ENCODE measurements around the gene STC2.

STC2 gene

GRCh38 chr5:173329491-173330337 lies 1.5 kb upstream of the STC2 start:
- DNase-seq (ENCODE audit: low spot score), result peak; percentile 77

- peak; percentile 76 for DNase-seq (ENCODE audit: low spot score)
Measured at GRCh38 chr5:173328844-173329490, 753 bp upstream of the STC2 start.

- peak; percentile 74 for DNase-seq (ENCODE audit: low spot score)
Measured at GRCh38 chr5:173327084-173327947, 898 bp downstream of the STC2 start.

- DNase-seq (ENCODE audit: low spot score), result no peak
Measured at GRCh38 chr5:173326501-173326960, 1.7 kb downstream of the STC2 start.

- DNase-seq (ENCODE audit: low spot score), result no peak
Measured at GRCh38 chr5:173325091-173325698, 3.0 kb downstream of the STC2 start.

GRCh38 chr5:173324115-173325001 lies 3.9 kb downstream of the STC2 start:
- DNase-seq (ENCODE audit: low spot score), result no peak

GRCh38 chr5:173323799-173324114 lies 4.5 kb downstream of the STC2 start:
- DNase-seq (ENCODE audit: low spot score), result no peak

DNA sequence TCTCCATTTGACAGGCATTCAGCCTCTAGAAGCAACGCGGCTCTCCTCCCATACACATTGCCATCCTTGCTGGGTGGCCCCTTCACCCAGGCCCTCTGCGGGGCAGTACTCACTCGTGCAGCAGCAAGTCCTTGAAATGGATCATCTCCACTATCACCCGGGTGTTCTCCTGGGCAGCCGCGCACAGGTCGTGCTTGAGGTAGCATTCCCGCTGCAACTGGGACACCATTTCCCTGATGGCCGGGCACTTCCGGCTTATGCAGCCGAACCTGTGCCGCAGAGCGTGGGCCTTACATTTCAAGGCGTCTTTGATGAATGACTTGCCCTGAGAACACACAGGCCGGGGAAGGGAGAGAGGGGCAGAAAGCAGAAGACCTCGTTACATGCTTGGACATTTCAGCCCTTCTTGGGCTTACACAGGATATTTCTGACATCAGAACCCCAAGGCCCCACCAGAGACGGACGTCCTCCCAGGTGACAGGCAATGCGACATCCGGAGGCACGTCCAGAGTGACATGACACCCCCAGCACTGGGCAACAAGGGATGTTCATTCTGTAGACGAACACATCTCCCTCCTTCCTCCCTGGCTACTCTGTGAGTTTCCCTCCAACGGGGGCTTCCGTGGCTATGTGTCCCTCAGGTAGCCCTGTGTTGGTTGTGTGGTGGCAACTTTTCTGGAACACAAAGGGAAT lies 5.0 kb downstream of the STC2 start:
- no peak for DNase-seq (ENCODE audit: low spot score)

DNA sequence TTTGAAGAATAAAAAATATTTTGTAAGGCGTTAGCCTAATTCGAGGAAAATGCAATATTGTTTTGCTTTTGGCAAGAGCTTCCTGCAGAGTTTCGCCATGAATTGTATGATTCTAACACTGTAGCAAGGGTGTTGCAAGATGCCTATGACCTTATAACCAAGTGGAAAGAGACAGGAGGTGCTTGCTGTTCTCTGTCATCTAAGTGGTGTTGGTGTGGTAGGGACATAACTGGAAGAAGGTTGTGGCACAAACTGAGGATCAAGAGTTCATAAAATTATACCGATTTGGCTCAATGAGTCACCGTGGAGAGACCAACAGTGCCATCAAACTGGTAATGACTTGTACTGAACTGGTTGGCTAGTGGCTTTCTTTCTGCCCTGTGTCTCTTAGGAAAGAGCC lies 6.3 kb downstream of the STC2 start:
- DNase-seq (ENCODE audit: low spot score), result no peak

DNA sequence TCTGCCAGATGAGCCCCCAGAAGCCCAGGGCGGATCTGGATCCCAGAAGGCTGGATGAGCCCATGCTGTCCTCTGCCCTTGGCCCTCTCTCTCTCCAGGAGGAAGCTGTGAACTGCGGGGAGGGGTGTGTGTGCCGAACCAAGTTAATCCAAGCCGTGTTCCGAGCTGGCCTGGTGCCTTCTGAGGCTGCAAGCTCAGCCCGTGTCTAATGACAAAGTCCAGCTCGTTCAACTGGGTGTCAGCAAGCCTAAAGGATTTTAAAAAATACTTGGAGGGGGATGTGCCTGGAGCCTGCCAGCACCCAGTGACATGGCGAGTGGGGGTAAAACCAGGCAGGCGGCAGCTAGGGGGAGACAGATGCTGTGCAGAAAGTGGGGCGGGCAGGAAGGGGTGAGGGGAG lies 8.0 kb downstream of the STC2 start:
- DNase-seq (ENCODE audit: low spot score), result no peak

DNA sequence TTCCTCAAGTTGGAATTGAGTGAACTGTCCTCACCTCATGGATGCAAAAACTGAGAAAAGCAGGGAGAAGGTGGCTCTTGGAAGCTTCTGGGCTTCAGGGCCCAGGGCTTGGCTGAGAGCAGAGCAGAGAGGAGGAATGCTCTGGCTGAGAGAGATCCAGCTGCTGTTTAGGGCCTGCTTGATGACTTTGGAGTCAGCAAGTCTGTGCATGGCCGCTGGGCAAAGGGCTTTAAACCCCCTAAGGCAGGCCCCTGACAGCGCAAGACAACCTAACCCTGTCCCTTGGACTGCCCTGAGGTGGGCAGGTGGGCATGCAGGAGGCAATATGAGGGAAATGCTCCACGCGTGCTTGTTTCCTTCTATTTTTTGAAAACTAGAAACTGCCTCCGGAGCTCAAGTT lies 8.6 kb downstream of the STC2 start:
- DNase-seq (ENCODE audit: low spot score), result no peak

- DNase-seq (ENCODE audit: low spot score), result no peak
Measured at GRCh38 chr5:173318881-173319620, 9.2 kb downstream of the STC2 start.

- DNase-seq (ENCODE audit: low spot score), result no peak
Measured at GRCh38 chr5:173318330-173318729, 9.9 kb downstream of the STC2 start.

DNA sequence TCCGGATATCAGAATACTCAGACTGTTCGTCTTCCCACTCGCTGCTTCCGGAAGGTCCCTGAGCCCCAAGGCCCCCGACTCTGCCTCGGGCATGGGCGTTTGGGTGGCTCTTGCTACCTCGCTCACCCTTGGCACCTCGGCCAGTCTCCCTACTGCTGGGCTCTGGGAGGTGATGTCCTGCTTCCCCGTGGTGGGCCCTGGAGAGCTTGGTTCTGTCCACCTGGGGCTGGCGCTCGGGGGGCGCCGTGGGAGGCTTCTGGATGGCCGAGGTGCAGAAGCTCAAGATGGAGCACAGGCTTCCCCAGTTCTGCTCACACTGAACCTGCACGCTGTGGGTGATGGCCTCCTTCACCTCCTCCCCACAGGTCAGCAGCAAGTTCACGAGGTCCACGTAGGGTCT lies 10.4 kb downstream of the STC2 start:
- no peak for DNase-seq (ENCODE audit: low spot score)

DNA sequence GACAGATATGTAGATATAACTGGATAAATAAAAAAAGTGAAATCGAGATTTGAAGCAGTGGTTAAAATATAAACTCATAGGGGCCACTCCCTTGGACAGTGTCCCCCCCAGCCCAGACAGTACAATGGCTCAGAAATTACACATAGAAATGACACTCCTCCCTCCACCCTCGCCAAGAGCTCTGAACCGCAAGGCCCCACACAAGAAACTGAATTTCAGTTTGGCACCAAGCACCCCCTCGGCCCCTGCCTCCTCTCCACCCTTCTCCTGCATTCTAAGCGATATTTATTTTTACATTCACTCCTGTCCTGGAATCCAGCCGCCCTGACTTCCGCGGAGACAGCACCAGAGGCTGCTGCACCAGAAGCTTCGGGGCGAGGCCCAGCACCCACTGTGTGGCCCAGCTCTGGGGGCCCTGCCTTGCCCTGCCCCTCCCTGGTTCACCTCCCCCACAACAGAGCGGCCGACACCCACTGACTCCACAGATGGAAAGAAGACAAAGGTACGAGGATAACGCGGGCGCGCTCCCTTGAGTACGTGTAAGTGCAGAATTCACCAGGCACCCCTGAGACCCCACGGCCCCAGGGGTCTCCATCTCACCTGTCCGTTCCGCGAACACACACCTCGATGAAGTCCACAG lies 11.0 kb downstream of the STC2 start:
- DNase-seq (ENCODE audit: low spot score), result no peak

DNA sequence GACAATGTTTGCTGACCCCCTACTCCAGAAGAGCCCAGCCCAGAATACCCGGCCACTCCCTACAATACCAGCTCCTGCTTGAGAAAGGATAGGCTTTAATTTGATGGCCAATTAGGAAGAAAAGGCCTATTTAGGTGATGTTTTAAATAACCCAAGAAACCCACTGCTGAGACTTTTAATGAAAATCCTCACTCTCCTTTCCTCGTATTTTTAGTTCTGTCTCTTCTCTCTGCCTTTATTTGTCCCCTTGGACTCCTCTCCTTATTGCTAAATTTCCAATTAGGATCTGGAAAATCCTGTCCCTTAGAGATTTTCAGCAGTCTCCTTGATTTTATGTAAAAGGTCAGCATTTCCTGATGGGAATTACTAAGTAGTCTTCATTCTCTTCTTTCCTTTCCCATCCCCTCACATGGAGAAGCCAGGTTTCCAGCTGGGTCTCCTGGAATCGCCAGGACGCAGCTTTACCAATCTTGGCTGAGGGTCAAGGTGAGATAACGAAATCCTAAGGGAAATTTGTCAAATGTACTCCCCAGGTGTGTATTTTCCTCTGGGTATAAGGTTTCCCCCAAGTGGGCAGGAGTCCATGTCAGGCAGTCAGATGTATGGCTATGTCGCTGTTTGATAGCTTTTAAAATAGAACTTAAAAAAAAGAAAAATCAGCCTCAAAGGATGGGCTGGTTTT lies 11.7 kb downstream of the STC2 start:
- no peak for DNase-seq (ENCODE audit: low spot score)

GRCh38 chr5:173315495-173316338 lies 12.5 kb downstream of the STC2 start:
- no peak for DNase-seq (ENCODE audit: low spot score)

Data from ecto neural progenitor cell (in vitro differentiated cells).